ENCODE results near the gene MAP4K2. TPM values are rescaled to one million over a fixed set of nuclear protein-coding genes. Genes with fewer than 3 reads are reported as not detected.

MAP4K2 gene
- total and polyA plus RNA-seq, 2 of the 4 experiments (the other 2 are of a cell fraction) = 11.7 to 16.6 TPM

GRCh38 chr11:64799256-64799622, 3.8 kb downstream of the MAP4K2 start:
- ChIA-PET POLR2A (ENCODE audit: unreplicated experiment) (no interaction called here), CTCF (interaction anchor here (1.0 to 1.1 kb wide), 2 partner anchors 8 to 11 kb away, joined by 3 read pairs; no protein-coding TSS in a partner anchor)
- Histone ChIP-seq H3K9me1 (ENCODE audit: insufficient read depth, low read length) (peaks cover 7% of the 10 kb centered on the region), H3K9me3 (ENCODE audit: control insufficient read depth, insufficient read depth, low read length) (no peaks in the 10 kb centered on the region), H3K56ac (ENCODE audit: extremely low read depth, insufficient read depth, low read length) (no peak overlapping the region), H2AFZ (replicated peaks; ENCODE audit: low read length, poor library complexity) (no peak overlapping the region), H3K4me1 (ENCODE audit: control insufficient read depth, insufficient read depth, low read length) (peaks cover 10% of the 10 kb centered on the region), H3K23ac (ENCODE audit: low read depth, low read length) (no peak overlapping the region), H3K27ac (ENCODE audit: insufficient read depth, low read length) (no peak overlapping the region), H3K18ac (ENCODE audit: low read depth, low read length) (no peak overlapping the region), H2BK120ac (ENCODE audit: low read depth, low read length) (no peak overlapping the region), H2BK15ac (ENCODE audit: low read depth, low read length) (no peak overlapping the region), H3K4me3 (ENCODE audit: insufficient read depth, low read depth, low read length) (no peak overlapping the region), H3K36me3 (ENCODE audit: control insufficient read depth, insufficient read depth, low read length) (peaks cover 26% of the 10 kb centered on the region), H4K5ac (ENCODE audit: low read depth, low read length) (no peak overlapping the region), H3K4me2 (ENCODE audit: low read depth, low read length) (no peak overlapping the region), H2BK5ac (ENCODE audit: low read depth, low read length, poor library complexity, severe bottlenecking) (no peak overlapping the region), H3K4ac (ENCODE audit: low read depth, low read length) (no peak overlapping the region), H2AK9ac (replicated peaks; ENCODE audit: low read depth, low read length, poor library complexity) (no peak overlapping the region), H3K27me3 (ENCODE audit: control insufficient read depth, insufficient read depth, low read length) (no peaks in the 10 kb centered on the region), H4K20me1 (ENCODE audit: insufficient read depth, low read length) (no peaks in the 10 kb centered on the region), H3K79me1 (ENCODE audit: low read depth in 1 of 2, low read length in 2 of 2) (peaks cover 4 to 11% of the 10 kb centered on the region in 2 experiments; a peak in 3 of 4 replicates), H2AK5ac (ENCODE audit: low read depth, low read length) (no peak overlapping the region), H2BK20ac (ENCODE audit: low read depth, low read length) (no peak overlapping the region), H3K14ac (replicated peaks; ENCODE audit: low read depth, low read length) (no peak overlapping the region), H4K91ac (ENCODE audit: insufficient read depth, low read depth, low read length) (no peak overlapping the region), H3K9ac (ENCODE audit: low read depth, low read length) (no peak overlapping the region), H4K8ac (ENCODE audit: low read depth in 2 of 2, low read length in 2 of 2) (no peak overlapping the region)
- DNase-seq = no peak
- no peak for TF ChIP-seq CTCF (conservative IDR thresholded peaks at IDR 0.05; ENCODE audit: low read depth, low read length)
- no peak for TF ChIP-seq RFX5 (IDR thresholded peaks at IDR 0.05; ENCODE audit: low read depth, low read length)
- no peak for TF ChIP-seq MAFK (IDR thresholded peaks at IDR 0.05; ENCODE audit: low read depth, low read length)
- TF ChIP-seq USF2 (IDR thresholded peaks at IDR 0.05; ENCODE audit: low read depth, low read length) = no peak
- no peak for TF ChIP-seq SMC3 (IDR thresholded peaks at IDR 0.05; ENCODE audit: low read depth, low read length)
- no peak for TF ChIP-seq MXI1 (IDR thresholded peaks at IDR 0.05; ENCODE audit: borderline replicate concordance, low read depth, low read length)
- TF ChIP-seq BHLHE40 (IDR thresholded peaks at IDR 0.05; ENCODE audit: low read depth, low read length) = no peak
- no peak for TF ChIP-seq POLR2A (IDR thresholded peaks at IDR 0.05; ENCODE audit: low read depth, low read length)
- TF ChIP-seq RCOR1 (IDR thresholded peaks at IDR 0.05; ENCODE audit: insufficient replicate concordance, low read length) = no peak
- TF ChIP-seq NFE2L2 (IDR thresholded peaks at IDR 0.05; ENCODE audit: low read depth, low read length) = no peak
- no peak for TF ChIP-seq ELK1 (IDR thresholded peaks at IDR 0.05; ENCODE audit: borderline replicate concordance, low read depth, low read length)
- WGBS, 2 experiments (ENCODE audit: extremely low coverage in 2 of 2, insufficient read length in 1 of 2) = no CpG with 5 or more reads among the region's 7 CpGs
- no peak for ATAC-seq (ENCODE audit: low read depth)
- in situ Hi-C loops (cut with MboI; ENCODE audit: low sequenced_read_pairs) = no loop called here
- dilution Hi-C loops (cut with HindIII; ENCODE audit: low sequenced_read_pairs, unreplicated experiment) = no loop called here
- BruUV-seq (replicated peaks) = no TSS peak
- intact Hi-C loops (cut with micrococcal nuclease) = no loop called here

Measured in IMR-90 (cell line).